Lung (tissue), 12 donors: Measurements from ENCODE around the gene NOSTRIN. TPM values are rescaled to one million over a fixed set of nuclear protein-coding genes. Genes with fewer than 3 reads are reported as not detected.

ENCODE experiments used
- ATAC-seq: fragments of 200-7000 bp; cut with Tn5 transposase; one replicate; pipeline ENCODE4 v1.9.1; 2020; ENCODE audit warnings: moderate number of reproducible peaks; ENCODE audit not compliant: insufficient read depth, low FRiP score
- DNase-seq, 3 donors: peaks; one replicate each; pipeline ENCODE4 v3.0.0-alpha.2; 2013 to 2017
- H3K27ac ChIP-seq, 2 donors: one replicate each; pipeline ENCODE4 v1.5.1; 2013; ENCODE audit warnings: mild to moderate bottlenecking in 2 of 2, moderate library complexity in 2 of 2, control low read depth in 1 of 2, inconsistent platforms in 1 of 2, low read depth in 1 of 2, low read length in 1 of 2
- H3K27me3 ChIP-seq, 3 donors: one replicate each; pipeline ENCODE4 v1.5.1; 2013; ENCODE audit warnings: low read length in 2 of 3; ENCODE audit not compliant: control insufficient read depth in 3 of 3, insufficient read depth in 3 of 3
- H3K36me3 ChIP-seq, 4 donors: one replicate each; pipeline ENCODE4 v1.5.1; 2013; ENCODE audit warnings: low read length in 4 of 4, mild to moderate bottlenecking in 1 of 4, moderate library complexity in 1 of 4; ENCODE audit not compliant: control insufficient read depth in 4 of 4, insufficient read depth in 4 of 4
- H3K4me1 ChIP-seq, 5 donors: one replicate each; pipeline ENCODE4 v1.5.1; 2013; ENCODE audit warnings: low read length in 5 of 5, mild to moderate bottlenecking in 2 of 5, moderate library complexity in 1 of 5; ENCODE audit not compliant: control insufficient read depth in 5 of 5, insufficient read depth in 5 of 5
- H3K4me3 ChIP-seq: one replicate; pipeline ENCODE4 v1.5.1; 2013; ENCODE audit warnings: mild to moderate bottlenecking, control low read depth, moderate library complexity
- H3K9ac ChIP-seq, 2 donors: one replicate each; pipeline ENCODE4 v1.5.1; 2013; ENCODE audit warnings: low read length in 2 of 2, control low read depth in 1 of 2; ENCODE audit not compliant: insufficient read depth in 1 of 2
- H3K9me3 ChIP-seq, 4 donors: one replicate each; pipeline ENCODE4 v1.5.1; 2013; ENCODE audit warnings: low read length in 3 of 4, mild to moderate bottlenecking in 1 of 4, moderate library complexity in 1 of 4; ENCODE audit not compliant: control insufficient read depth in 4 of 4, insufficient read depth in 3 of 4
- CTCF ChIP-seq: IDR thresholded peaks from 2 replicates; pipeline ENCODE4 v1.5.1; 2012; ENCODE audit warnings: mild to moderate bottlenecking; ENCODE audit errors: control extremely low read depth, extremely low read depth
- WGBS, 2 donors: extraction: QIAGEN DNeasy Blood & Tissue Kit; methylation state at CpG; one replicate each; pipeline ENCODE4 v1.1.7; 2013; 5-methylcytosine and 5-hydroxymethylcytosine counted together
- polyA plus RNA-seq, 2 donors: library from polyadenylated mRNA; stranded (reverse); fragments of 200-250 nt; gene quantifications; one replicate each; pipeline ENCODE4 v1.2.1, GENCODE V29; 2013
- total RNA-seq, 2 donors: library from RNA; depleted of rRNA in 1 of 2; stranded (reverse); fragments of >200 nt in 1 of 2; gene quantifications; one replicate each; pipeline ENCODE4 v1.2.1, GENCODE V29; 2014 to 2021
- donor health status: control.
- donor health status: control.
- donor health status: Bipolar disorder and iron deficiency.
- donor health status: healthy.
- donor health status: DM: yes; HTN: yes; CAD: no.

The NOSTRIN gene
- total and polyA plus RNA-seq, 4 donors = 15.5 to 57.5 (median 33.7) TPM

- 46 to 55% methylated on average over 3 of the region's 3 CpGs for WGBS, 2 donors
- ATAC-seq (no peak), DNase-seq (peak in 1 of 3 donors; percentile 11)
- no peaks in the 10 kb centered on the region for H3K9me3 ChIP-seq
- peaks cover 0 to 12% (median 5%) of the 10 kb centered on the region in 5 donors for H3K4me1 ChIP-seq
- H3K36me3 ChIP-seq = no peaks in the 10 kb centered on the region
- no peak overlapping the region for H3K4me3 ChIP-seq
- no peak for TF ChIP-seq CTCF
- no peaks in the 10 kb centered on the region for H3K27me3 ChIP-seq
- H3K27ac ChIP-seq = no peak overlapping the region
- H3K9ac ChIP-seq = peak overlapping the region; percentile 62 to 75
These were observed 87.2 kb downstream of the NOSTRIN start for GRCh38 chr2:168889635-168890005.

GRCh38 chr2:168890006-168890782 is 87.8 kb downstream of the NOSTRIN start, which contains the start of gene SPC25:
Gene SPC25, minus strand, starts transcription at chr2:168890430. Its CDS starts 911 bp downstream, at chr2:168889519.
- peak; percentile 100 for ATAC-seq
- DNase-seq = peak; percentile 93 to 96 (median 96)
- WGBS, 2 donors = 0 to 4% methylated on average over 38 of the region's 38 CpGs
- H3K27me3 ChIP-seq = no peaks in the 10 kb centered on the region
- no peaks in the 10 kb centered on the region for H3K36me3 ChIP-seq
- H3K9me3 ChIP-seq = no peaks in the 10 kb centered on the region
- H3K27ac ChIP-seq = no peak within 1 kb of the TSS
- H3K4me3 ChIP-seq = peak within 1 kb of the TSS; percentile 51
- H3K4me1 ChIP-seq = peaks cover 0 to 12% (median 5%) of the 10 kb centered on the region in 5 donors
- peak within 1 kb of the TSS; percentile 62 to 75 for H3K9ac ChIP-seq
- no peak for TF ChIP-seq CTCF

- WGBS, 2 donors = 85 to 86% methylated on average over 3 of the region's 3 CpGs
- Histone ChIP-seq H3K4me1 (peaks cover 0 to 12% (median 5%) of the 10 kb centered on the region in 5 donors), H3K9me3 (no peaks in the 10 kb centered on the region), H3K36me3 (no peaks in the 10 kb centered on the region), H3K9ac (no peak overlapping the region), H3K27me3 (no peaks in the 10 kb centered on the region), H3K4me3 (no peak overlapping the region), H3K27ac (no peak overlapping the region)
- TF ChIP-seq CTCF = no peak
- ATAC-seq (no peak), DNase-seq (no peak)
These were observed 89.9 kb downstream of the NOSTRIN start for GRCh38 chr2:168892327-168892726.

GRCh38 chr2:168894101-168894500 is 91.7 kb downstream of the NOSTRIN start:
- H3K4me3 ChIP-seq = no peak overlapping the region
- H3K9ac ChIP-seq = no peak overlapping the region
- no peak overlapping the region for H3K27ac ChIP-seq
- peaks cover 0 to 12% (median 5%) of the 10 kb centered on the region in 5 donors for H3K4me1 ChIP-seq
- TF ChIP-seq CTCF = no peak
- no peak for ATAC-seq
- no peak for DNase-seq
- no peaks in the 10 kb centered on the region for H3K9me3 ChIP-seq
- H3K27me3 ChIP-seq = no peaks in the 10 kb centered on the region
- WGBS, 2 donors = 90 to 94% methylated on average over 1 of the region's 1 CpG
- no peaks in the 10 kb centered on the region for H3K36me3 ChIP-seq
